Endometrial microvascular endothelial cells (primary cell): ENCODE data around the gene WIPF1. TPM values are rescaled to one million over a fixed set of nuclear protein-coding genes. Genes with fewer than 3 reads are reported as not detected.

Source experiments
- in situ Hi-C: cut with HindIII; loops from 2 replicates; pipeline ENCODE4 v1.10.0; 2017; ENCODE audit warnings: low sequenced_read_pairs, low pct_unique_long_range_greater_than_20kb; ENCODE audit errors: inconsistent ontology term
- total RNA-seq: library from RNA; depleted of rRNA; stranded (reverse); fragments of >200 nt; gene quantifications from one replicate; pipeline ENCODE4 v1.2.3, GENCODE V29; 2015; ENCODE audit errors: inconsistent ontology term

Gene WIPF1
- total RNA-seq, 1 donor from 2014 or later, result 15.3 TPM

DNA sequence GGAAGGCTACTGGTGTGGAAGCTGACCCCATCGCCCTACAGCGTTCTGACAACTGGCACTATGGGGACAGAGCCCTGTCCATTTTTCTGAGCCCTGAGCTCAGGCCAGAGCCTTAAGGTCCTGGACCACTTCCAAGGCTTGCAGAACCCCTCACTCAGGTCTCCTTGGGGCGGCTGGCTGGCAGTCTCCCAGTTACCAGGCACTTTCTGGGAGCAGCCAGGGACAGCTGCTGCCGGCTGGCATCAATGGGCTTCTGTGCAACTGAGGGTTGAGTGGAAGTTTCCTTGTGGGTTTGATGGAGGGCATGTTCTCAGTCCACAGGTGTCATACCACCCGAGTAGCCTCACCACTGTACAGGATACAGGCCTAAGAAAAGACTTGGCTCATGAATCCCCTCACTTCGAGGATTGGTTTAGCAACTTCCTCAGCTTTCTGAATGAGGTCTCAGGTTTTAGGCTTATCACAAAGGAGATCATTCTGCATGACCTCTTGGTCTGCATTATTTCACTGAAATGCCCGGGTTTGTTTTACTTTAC is 27.4 kb upstream of the WIPF1 start:
- in situ Hi-C loops, result no loop called here

DNA sequence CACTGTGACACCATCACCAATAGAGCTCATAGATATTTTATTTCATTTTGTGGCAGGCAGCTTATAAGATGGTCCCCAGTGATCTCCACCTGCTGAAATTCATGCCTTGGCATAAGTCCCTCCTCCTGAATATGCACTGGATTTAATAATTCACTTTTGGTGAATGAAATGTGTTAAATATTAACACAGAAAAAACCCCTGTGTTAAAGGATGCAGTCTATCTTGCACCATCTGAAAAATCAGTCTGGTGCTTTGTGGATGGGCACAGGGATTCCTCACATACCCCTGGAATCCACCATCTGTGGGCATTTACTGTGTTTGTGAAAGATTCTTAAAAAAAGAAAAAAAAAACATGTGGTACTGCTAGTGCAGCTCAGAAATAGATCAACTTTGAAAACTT is 26.1 kb upstream of the WIPF1 start:
- in situ Hi-C loops, result no loop called here

DNA sequence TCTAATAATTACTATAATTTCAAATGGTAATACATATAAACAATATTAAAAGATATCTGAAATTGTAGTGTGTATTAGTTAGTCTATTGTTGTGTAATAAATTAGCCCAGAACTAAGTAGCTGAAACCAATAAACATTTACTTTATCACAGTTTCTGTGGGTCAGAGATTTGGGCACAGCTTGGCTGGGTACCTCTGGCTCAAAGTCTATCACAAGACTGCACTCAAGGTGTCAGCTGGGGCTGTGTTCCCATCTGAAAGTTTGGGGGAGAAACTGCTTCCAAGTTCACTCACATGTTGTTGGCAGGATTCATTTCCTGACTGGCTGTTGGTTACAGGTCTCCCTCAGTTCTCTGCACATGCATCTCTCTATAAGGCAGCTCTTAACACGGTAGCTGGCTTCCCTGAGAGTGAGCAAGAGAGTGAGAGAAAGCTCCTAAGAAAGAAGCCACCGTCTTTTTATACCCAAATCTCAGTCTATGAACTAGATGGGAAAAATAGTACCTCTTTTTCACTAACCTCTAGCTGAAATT is 25.6 kb upstream of the WIPF1 start:
- in situ Hi-C loops, result no loop called here

DNA sequence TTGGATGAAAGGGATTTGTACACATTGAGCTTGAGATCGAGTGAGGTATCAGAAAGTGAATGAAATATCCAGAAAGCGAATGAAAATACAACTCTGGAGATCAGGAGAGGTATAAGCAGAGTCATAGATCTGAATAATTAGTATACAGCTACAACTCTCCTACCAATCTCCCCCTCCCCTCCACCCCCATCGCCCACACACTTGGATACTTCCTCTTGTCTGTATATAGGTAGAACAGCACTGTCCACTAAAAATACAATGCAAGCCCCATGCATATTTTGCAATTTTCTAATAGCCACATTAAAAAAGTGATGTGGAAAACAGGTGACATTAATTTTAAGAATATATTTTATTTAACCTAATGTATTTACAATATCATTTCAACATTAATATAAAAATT is 23.7 kb upstream of the WIPF1 start:
- in situ Hi-C loops, result no loop called here

DNA sequence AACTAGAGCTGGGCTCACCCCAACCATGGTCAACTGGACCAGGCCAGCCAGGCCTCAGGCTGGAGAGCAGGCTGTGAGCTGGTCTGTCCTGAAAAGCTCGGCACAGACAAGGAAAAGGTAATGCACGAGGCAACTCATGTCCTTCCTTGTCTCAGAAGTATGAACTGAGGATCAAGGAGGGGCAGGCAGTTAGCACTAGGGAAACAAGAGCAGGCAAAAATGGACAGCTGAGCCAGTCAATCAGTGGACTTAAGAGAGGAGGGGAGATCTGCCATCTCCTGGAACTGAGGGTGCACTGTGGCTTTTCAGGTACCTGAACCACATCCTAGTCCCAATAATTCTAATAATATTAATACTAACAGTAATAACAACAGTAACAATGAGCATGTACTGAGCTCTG is 20.6 kb upstream of the WIPF1 start:
- in situ Hi-C loops, result no loop called here

DNA sequence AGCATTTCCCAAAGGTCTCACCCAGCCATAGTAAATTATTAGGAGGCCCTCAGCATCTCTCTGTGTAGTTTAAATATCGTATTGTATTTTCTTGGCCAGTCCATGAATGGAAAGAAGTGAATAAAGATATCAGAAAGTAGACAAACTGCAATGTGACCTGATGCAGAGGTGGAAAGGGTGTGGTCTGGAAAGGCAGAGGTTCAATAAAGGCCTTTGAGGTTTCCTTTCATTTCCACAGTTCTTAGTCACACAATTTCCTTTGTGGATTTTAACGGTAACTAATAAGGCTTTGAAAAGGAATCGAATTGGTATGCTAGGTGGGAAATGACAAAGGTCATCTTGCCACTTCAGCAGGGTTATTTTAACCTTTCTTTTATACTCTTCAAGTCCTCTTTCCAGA is 20.1 kb upstream of the WIPF1 start:
- in situ Hi-C loops, result no loop called here

DNA sequence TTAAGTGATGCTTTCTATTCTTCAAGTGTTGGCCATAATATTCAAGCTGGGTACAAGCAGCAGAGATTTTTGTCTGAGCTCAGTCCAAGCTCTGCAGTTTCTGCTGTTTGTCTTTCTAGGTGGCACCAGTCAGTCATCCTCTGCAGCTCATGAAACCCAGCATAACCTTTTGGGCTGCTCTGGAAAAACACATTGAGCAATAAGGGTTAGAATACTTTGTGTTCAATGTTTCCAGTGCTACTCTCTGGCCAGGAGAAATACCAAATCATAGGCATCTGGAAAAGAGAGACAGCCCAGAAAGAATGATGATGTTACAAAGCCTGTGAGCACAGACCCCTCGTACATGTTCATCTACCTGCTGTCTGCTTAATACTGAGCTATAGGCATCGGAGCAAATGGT is 19.5 kb upstream of the WIPF1 start:
- in situ Hi-C loops, result no loop called here

DNA sequence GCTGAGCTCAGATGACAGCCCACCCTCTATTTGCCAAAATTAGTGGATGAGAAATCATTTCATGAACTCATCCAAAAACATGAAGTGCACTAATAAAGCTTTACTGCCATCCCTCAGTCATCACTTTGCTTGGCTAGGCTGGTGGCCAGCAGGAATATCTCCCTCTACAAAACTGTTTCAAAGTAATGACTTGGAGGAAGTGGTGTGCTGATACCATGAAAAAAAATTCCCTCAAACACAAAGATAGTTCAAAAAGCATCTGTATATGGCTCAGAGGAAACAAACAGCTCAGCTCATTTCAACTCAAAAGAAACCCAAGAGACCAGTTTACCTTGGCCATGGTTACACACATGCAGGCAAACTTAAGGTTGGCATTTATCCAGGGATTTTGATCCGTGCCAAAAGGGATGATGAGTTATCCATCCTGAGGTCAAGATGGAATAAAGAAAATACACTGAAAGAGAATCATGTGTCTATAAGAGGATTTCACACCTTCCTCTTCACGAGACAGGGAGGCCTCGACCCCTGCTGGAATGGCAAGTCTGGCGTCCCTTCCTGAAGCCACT is 18.4 kb upstream of the WIPF1 start:
- in situ Hi-C loops, result no loop called here

DNA sequence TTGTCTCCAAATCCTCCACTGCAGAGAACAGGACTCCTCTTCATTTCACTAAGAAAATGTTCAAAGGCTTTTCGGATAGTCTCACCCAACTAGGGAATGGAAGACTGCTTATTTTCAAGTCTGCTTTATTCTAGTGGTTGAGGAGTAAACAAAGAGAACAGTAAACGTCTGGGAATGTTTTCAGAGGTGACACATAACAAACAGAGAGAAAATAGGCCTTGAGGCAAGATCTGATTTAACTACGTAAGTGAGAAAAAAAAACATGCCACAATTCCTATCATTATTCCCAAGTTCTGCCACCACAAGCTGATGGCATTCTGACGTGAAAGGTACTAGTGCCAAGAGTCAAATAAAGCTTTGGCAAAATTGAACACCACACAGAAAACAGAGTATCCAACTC is 16.7 kb upstream of the WIPF1 start:
- in situ Hi-C loops, result no loop called here

DNA sequence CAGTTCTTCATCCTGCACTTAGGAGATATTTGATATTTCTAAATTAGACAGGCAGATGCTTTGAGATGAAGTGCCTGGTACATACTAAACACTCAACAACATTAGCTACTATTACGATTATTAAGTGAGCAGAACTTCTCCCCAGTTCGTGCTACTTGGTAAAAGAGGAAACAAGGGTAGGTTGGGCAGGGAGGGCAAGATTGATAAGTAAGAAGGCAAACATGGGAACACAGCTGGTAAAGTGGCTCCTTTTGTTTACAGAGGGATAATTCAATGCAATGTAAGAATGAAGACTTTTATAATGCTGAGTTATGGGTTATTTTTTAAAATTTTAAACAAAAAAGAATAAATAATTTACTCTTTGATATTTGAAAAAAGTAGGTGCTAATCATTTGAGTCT is 15.9 kb upstream of the WIPF1 start:
- in situ Hi-C loops, result no loop called here

DNA sequence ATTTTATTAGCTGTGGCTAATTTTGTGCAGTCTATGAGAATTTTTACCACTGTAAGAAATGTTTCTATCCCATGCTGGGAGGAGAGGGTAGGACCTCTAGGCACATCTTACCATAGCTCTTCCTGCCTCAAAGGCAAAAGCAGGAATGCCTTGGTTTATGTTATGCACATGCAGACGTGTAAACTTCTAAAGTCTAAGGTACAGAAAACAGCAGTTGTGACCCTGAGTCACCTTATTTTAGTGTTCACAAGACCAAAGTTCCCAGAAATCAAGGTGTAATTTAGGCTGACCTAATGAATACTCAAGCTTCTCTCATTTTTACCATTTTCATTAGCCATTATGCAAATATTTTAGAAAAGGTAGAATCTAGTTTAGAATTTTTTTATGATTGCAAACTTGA is 15.4 kb upstream of the WIPF1 start:
- in situ Hi-C loops, result no loop called here

DNA sequence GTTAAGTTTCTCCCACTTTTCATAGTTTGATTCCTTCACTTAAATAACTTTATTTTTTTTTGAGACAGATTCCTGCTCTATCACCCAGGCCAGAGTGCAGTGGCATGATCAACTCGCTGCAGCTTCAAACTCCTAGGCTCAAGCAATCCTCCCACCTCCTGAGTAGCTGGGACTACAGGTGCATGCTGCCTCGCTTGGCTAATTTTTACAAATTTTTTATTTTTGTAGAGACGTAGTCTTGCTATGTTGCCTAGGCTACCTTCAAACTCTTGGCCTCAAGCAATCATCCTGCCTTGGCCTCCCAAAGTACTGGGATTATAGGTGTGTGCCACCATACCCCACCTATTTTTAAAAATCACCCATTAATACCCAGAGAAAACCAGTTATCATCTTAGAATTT is 14.2 kb upstream of the WIPF1 start:
- in situ Hi-C loops, result no loop called here

DNA sequence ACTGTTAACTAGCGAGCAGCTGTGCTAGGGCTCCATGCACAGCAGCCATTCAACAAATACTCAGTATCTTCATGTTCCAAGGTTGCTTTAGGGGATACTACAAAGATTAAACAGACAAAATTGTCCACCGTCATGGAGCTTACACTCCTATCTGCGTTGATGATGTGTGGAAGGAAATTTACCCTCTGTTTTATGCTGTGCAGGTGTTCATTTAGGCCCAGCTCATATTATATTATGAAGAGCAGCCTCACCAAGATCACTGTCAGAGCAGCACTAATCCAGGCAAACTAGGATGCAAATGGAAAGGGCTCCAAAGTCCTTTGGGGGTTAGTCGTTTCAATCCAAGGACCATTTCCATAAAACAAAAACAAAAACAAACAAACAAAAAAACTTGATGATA is 13.4 kb upstream of the WIPF1 start:
- in situ Hi-C loops, result no loop called here

DNA sequence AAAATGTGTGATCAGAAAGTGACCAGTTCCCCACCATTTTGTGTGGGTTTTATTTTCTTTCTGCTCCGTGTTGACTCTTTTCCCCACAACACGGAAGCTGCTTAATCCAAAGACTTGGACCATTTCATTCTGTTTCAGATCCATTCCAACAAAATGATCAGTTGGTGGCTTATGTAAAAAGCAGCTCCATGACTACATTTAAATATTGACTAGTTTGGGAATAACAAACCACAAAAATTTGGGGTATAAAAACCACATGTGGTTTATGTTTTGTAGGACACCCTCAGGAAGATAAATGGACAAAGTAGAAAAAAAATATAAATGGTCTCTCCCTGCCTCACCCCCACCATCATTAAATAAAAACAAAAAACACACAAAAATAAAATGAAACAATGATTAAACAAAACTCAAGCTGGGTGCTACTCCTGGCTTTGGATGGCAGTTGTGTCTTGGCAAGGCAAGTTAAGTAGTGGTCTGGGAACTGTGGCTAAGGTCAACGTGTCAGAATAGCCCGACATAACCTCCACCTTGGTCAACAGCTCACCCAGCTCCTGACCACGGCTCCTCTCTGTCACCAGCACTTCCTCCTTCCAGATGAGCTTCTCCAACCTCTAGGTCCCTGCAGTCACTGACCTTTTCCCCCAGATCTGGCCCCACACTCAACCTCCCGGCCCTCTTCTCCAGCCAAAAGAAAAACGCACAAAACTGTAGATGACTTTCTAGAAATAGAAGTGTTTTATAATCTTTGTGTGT is 12.8 kb upstream of the WIPF1 start:
- in situ Hi-C loops, result no loop called here

DNA sequence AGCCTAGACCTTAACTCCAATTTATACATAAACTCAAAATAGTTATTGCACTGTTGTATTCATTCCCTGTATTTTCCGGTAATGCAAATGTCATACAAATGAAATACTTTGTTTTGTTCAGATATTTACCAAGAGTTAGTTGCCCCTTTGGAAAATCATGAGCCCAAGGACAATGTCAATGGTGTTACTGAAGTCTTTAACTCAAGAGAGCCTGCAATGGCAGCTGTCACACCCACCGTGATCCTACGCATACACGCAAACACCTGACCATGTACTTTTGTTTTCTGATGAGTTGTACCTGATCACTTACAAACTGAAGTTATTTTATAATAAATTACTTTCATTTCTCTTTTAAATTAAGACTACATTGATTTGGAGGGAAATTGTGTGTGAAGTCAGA is 11.7 kb upstream of the WIPF1 start:
- in situ Hi-C loops, result no loop called here

DNA sequence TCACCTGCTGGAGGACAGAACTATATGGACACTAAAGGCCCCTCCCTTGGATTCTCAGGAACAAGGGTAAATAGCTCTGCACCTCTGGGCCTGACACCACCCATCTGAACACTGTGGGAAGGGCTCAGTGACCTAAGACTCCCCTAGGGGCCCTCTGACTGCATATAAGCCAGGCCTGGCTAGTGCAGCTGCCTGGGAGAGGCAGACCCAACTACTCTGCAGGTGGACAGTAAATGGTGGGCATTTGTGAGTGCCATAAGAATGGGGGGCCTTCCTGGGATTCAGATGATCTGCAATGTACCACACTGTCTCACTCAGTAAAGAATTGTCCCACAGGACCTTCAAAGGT is 11.2 kb upstream of the WIPF1 start:
- in situ Hi-C loops, result no loop called here

DNA sequence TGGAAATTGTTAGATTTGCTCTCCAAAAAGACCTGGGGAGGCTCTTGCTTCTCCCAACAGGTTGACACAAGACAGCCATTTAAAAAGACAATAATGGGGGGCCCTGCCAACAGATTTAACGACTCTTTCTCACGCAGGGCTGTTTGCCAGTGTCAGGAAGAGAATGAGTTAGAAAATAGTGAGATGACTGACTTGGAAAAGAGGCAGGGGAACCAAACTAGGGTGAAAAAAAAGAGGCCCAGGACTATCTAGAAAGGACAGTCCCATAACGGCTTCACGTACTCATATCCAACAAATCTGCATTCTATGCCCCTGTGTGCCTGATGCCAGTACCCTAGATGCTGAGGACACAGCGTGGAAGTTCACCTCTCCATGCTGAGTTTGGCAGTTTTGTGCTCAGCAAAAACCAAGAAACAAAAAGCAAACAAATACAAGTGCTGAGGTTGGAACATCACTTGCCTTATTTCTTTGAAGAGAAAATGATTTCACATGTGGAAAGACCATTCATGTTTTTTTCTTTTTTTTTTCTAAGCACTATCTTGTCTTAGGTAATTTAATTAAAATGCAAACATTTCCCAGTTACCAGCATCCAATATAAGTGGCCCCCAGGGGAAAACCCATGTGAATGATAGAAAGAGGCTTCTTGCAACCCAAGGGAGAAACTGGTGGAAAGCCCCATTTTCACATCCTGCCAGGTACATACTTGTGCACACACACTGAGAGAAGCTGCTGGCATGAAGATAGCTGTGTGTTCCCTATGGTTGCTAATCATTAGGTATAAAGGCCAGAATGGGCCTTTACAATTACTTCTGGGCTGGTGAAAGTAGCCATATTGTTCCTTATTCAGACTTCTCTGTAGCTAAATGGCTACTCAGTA is 10.6 kb upstream of the WIPF1 start:
- in situ Hi-C loops, result no loop called here

DNA sequence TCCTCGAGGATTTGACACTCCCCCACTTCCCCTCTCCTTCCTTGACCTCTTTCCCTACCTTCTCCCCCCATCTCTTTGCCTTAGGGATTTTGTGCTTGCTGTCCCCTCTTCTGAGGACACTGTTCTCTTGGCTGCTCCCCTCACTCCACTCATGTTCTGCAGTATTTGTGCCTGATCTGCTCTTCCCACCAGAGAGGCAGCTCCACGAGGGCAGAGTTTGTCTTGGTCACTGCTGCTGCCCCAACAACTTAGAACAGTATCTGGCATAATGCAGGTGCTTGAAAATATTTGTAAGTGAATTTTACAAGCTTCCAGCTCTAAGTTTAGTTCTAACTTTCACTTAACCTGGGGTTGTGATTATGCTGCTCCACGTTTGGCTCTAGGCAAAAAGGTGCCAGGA is 10.0 kb upstream of the WIPF1 start:
- in situ Hi-C loops, result no loop called here

DNA sequence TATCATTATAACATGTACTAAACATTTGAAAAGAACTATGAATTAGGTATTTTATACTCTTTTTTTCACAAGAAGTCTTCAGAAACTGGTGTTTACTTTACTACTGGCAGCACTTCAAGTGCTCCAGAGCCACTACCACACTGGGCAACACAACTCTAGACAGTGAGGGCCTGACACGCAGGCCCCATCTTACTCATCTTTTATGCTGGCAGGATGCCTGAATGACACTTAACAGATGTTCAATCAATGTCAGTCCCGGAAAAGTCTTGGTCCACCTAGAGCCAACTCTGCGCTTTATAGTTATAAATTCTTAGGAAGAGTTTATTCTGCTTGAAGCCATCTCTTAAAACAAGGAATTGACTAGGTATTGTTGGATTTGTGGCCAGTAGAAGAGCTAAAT is 8.7 kb upstream of the WIPF1 start:
- in situ Hi-C loops, result no loop called here

DNA sequence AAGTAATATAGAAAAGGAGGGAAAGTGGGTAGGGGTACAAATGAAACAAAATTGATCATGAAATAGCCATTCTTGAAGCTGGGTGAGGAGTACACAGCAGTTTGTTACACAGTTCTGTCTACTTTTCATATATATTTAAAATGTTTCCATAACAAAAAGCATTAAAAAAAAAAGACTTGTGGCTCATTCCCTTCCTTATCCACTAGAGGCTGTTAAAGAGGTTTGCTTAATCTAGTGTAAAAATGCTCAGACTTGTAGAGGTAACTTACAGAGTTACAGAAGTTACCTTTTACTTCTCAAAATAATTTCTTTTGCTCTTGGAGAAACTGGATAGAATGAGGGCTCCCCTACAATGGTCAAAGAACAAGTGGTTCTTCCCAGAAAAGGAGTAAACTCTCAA is 8.1 kb upstream of the WIPF1 start:
- in situ Hi-C loops, result no loop called here
